SH-SY5Y (cell line): Measurements from ENCODE around the gene SAMD4A.

Experiments used
- GATA2 ChIP-seq: IDR thresholded peaks from 2 replicates; pipeline ENCODE4 v1.6.1; 2011; ENCODE audit warnings: mild to moderate bottlenecking, low read depth, low read length
- GATA3 ChIP-seq: IDR thresholded peaks from 2 replicates; pipeline ENCODE4 v1.6.1; 2011; ENCODE audit warnings: low read depth, mild to moderate bottlenecking, low read length, moderate library complexity

The SAMD4A gene

GRCh38 chr14:54599966-54600716, 33.2 kb downstream of the SAMD4A start:
- no peak for TF ChIP-seq GATA2
- TF ChIP-seq GATA3: no peak

- TF ChIP-seq GATA2 (no peak), GATA3 (no peak)
Observed at GRCh38 chr14:54600717-54601109, 33.8 kb downstream of the SAMD4A start.

- TF ChIP-seq GATA2 (no peak), GATA3 (no peak)
Observed at GRCh38 chr14:54603362-54603761, 36.4 kb downstream of the SAMD4A start.

GRCh38 chr14:54606178-54606577, 39.2 kb downstream of the SAMD4A start:
- TF ChIP-seq GATA3 (no peak), GATA2 (no peak)

- TF ChIP-seq GATA2 (no peak), GATA3 (no peak)
Observed at GRCh38 chr14:54606631-54607133, 39.8 kb downstream of the SAMD4A start.

- no peak for TF ChIP-seq GATA3
Observed at GRCh38 chr14:54609576-54609975, 42.6 kb downstream of the SAMD4A start.

GRCh38 chr14:54610051-54610977, 43.4 kb downstream of the SAMD4A start:
- no peak for TF ChIP-seq GATA3
- no peak for TF ChIP-seq GATA2

GRCh38 chr14:54614296-54614695, 47.4 kb downstream of the SAMD4A start:
- TF ChIP-seq GATA2 (no peak), GATA3 (no peak)

GRCh38 chr14:54617467-54617866, 50.5 kb downstream of the SAMD4A start:
- TF ChIP-seq GATA3 (no peak), GATA2 (no peak)

- TF ChIP-seq GATA2: no peak
- TF ChIP-seq GATA3: no peak
Observed at GRCh38 chr14:54621686-54622085, 54.8 kb downstream of the SAMD4A start.

GRCh38 chr14:54622192-54622958, 55.4 kb downstream of the SAMD4A start:
- no peak for TF ChIP-seq GATA3
- no peak for TF ChIP-seq GATA2

GRCh38 chr14:54623279-54624004, 56.5 kb downstream of the SAMD4A start:
- TF ChIP-seq GATA2 (no peak), GATA3 (no peak)

GRCh38 chr14:54625112-54625511, 58.2 kb downstream of the SAMD4A start:
- no peak for TF ChIP-seq GATA3

- TF ChIP-seq GATA2 (no peak), GATA3 (no peak)
Observed at GRCh38 chr14:54627219-54627539, 60.3 kb downstream of the SAMD4A start.
